VCaP (cell line): ENCODE measurements around the gene NECAB2.

ENCODE experiments used
- H3K27ac ChIP-seq: fragments of 450-650 bp; 2 replicates; pipeline ENCODE4 v1.5.1; 2017
- TF ChIP-seq, protein P1 (sequence below): fragments of 450-650 bp; conservative IDR thresholded peaks from 2 replicates; pipeline ENCODE4 v1.5.1; 2017; ENCODE audit warnings: mild to moderate bottlenecking, moderate library complexity

Gene NECAB2

DNA sequence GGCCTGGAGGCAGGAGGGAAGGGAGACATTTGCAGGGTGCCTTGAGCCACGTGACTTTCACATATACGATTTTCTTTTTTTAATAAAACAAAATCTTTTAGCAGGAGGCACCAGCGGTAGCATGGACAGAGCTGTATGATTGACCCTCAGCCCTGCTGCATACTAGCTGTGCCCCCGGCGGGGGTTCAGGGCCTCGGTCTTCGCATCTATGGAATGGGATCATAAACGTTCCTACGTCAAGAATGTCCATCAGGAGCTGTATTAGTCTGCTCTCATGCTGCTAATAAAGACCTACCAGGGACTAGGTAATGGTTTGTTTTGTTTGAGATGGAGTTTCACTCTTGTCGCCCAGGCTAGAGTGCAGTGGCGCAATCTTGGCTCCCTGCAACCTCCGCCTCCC, 47.4 kb downstream of the NECAB2 start:
- TF ChIP-seq, protein P1, sequence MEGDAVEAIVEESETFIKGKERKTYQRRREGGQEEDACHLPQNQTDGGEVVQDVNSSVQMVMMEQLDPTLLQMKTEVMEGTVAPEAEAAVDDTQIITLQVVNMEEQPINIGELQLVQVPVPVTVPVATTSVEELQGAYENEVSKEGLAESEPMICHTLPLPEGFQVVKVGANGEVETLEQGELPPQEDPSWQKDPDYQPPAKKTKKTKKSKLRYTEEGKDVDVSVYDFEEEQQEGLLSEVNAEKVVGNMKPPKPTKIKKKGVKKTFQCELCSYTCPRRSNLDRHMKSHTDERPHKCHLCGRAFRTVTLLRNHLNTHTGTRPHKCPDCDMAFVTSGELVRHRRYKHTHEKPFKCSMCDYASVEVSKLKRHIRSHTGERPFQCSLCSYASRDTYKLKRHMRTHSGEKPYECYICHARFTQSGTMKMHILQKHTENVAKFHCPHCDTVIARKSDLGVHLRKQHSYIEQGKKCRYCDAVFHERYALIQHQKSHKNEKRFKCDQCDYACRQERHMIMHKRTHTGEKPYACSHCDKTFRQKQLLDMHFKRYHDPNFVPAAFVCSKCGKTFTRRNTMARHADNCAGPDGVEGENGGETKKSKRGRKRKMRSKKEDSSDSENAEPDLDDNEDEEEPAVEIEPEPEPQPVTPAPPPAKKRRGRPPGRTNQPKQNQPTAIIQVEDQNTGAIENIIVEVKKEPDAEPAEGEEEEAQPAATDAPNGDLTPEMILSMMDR: no peak
- H3K27ac ChIP-seq: no peak overlapping the region

- no peak overlapping the region for H3K27ac ChIP-seq
- TF ChIP-seq, protein P1: no peak
Measured at GRCh38 chr16:84016477-84016876, 48.4 kb downstream of the NECAB2 start.

- no peak overlapping the region for H3K27ac ChIP-seq
- TF ChIP-seq, protein P1: no peak
Measured at GRCh38 chr16:84018710-84019109, 50.7 kb downstream of the NECAB2 start.

GRCh38 chr16:84020353-84020752, 52.3 kb downstream of the NECAB2 start:
- TF ChIP-seq, protein P1: no peak

DNA sequence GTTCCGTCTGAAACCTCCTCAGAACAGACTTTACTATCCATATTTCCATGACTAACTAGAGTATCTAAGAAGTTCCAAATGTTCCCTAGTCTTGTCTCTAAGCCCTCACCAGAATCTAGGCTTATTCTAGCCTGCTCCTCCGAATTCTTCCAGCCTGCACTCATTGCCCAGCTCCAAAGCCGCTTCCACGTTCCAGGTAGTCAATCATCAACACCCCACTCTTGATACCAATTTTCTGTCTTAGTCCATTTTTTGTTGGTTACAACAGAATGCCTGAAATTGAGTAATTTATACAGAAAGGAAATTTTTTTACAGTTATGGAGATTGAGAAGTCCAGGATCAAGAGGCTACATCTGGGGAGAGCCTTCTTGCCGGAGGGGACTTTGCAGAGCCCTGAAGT, 53.4 kb downstream of the NECAB2 start:
- no peak overlapping the region for H3K27ac ChIP-seq
- TF ChIP-seq, protein P1: no peak

More at GRCh38 chr16:84020353-84020752, 52.3 kb downstream of the NECAB2 start:
- H3K27ac ChIP-seq: no peak overlapping the region

GRCh38 chr16:84022644-84023043, 54.6 kb downstream of the NECAB2 start:
- H3K27ac ChIP-seq: no peak overlapping the region
- TF ChIP-seq, protein P1: no peak

DNA sequence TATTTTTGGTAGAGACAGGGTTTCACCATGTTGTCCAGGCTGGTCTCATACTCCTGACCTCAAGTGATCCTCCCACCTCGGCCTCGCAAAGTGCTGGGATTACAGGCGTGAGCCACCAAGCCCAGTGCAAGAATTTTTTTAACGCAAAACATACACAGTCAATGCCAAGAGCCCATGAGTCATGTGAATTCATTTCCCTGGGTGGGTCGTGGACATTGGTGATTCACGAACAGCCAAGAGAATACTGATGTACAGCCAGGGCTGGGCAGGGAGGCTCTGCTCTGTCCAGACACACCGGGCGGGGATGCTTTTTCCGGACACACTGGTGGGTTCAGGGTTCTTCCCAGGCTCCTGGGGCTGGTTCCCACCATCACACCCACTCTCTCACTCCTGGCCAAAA, 56.8 kb downstream of the NECAB2 start:
- H3K27ac ChIP-seq: no peak overlapping the region
- TF ChIP-seq, protein P1: no peak

DNA sequence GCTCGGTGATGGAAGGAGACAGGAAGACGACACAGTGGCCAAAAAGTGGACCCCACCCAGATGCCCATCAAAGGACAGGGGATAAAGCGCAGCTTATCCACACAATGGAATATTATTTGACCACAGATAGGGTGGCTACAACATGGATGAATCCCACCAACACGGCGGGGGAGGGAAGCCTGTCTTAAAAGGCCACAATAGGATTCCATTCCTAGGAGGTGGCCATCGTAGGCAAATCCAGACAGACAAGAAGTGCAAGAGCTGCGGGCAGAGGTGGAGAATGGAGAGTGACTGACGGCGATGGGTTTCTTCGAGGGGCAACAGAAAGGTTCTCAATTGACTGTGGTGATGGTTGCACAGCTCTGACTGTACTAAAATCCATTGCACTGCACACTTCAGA, 58.6 kb downstream of the NECAB2 start:
- TF ChIP-seq, protein P1: no peak
- H3K27ac ChIP-seq: no peak overlapping the region
